DMS153 treated with DMSO at 0.1 percent for 48 hours (cell line): ENCODE measurements around the gene TAS2R1.
"Not testable (repeated sequence)": the region's sequence is repeated elsewhere in the genome, so short reads cannot be mapped to it uniquely, and the experiment has no call there.

ENCODE experiments used
- DNase-seq: peaks from one replicate; lab custom pipeline; 2025; ENCODE audit not compliant: unreplicated experiment; lab: John Stamatoyannopoulos, UW

The TAS2R1 gene

DNA sequence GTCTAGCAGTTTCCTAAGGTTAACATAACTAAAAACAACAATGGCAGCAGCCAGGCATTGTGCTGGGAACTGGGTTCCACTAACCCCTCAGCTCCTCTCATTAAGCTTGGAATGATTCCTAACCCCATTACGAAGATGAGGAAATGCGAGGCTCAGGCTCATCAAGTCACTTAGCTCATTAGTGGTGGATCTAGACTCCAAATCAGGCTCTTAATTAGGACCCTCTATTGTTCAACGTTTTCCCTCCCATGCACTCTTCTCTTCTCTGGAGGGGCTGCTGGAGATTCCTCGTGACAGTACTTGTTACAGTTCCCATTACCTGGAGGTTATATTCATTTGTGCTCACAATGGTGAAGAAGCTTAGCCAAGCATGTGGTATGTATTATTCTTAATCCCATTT is 6.5 kb downstream of the TAS2R1 start:
- no peak for DNase-seq

DNA sequence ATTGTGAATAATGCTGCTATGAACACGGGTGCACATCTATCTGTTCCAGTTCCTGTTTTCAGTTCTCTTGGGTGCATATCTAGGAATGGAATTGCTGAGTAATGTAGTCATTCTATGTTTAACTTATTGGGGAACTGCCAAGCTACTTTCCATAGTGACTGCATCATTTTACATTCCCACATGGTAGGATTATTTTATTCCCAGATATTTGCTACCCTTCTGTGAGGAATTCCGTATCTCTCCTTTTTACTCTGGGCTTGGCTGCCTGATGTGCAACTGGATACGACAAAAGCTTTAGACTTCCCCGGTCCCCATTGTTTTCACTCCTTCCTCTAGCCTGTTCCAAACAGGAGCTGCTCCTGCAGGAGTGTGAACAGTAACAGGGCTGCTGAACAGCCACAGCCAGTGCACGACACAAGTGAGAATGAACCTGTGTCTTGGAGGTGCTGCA is 7.2 kb downstream of the TAS2R1 start:
- DNase-seq, result no peak

DNA sequence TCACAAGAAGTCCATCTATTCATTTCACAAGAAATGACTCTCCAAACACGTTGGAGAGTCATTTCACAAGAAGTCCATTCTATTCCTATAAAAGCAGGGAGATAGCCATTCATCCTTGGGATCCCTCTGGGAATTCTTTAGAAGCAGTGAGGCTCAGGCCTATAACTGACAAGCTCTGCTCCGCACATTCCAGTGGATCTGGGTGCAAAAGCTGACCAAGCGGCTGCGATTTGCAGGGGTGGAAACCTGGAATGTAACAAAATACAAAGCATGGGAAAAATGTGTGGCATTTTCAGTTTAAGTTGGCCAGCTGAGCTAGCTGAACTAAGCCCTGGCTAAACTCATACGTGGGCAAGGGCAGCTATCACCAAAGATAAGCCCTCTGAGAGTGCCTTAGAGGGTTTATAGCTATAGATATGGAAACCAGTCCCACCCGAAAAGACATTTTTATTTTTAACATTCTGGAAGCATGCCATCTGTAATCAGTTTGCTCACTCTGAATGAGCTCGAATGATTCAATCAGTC is 8.7 kb downstream of the TAS2R1 start:
- no peak for DNase-seq

DNA sequence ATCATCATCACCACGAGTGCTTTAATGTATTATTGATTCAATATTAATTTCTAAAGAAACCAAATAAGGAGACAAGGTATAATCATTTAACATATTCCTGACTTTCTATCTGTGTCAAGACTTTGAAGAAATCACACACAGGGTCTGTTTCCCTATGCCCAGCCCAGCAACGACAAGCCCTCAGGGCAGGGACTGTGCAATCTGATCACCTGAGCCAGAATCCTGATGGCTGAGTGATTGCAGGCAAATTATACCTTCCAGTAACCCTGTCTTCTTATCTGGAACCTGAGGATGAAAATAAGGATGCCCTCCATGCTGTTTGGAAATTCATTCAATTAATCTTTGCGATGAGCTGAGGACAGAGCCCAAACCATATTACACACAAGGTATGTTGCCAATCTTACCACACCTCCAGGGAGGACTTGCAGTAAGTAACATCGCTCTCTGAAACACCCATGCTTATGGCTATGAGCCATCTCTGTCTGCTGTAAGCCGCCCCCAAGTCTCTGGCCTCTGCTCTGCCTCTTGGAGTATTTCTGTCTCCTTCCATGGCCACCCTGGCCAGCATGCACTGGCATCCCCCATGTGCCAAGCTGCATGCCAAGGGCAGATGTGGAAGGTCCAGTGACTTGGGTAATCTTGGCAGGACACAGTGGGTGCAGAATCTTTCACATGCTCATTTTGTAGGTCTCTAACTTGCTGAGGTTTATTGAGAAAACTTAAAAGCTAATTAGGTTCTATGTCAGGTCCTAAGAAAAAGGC is 10.6 kb downstream of the TAS2R1 start:
- DNase-seq, result no peak

DNA sequence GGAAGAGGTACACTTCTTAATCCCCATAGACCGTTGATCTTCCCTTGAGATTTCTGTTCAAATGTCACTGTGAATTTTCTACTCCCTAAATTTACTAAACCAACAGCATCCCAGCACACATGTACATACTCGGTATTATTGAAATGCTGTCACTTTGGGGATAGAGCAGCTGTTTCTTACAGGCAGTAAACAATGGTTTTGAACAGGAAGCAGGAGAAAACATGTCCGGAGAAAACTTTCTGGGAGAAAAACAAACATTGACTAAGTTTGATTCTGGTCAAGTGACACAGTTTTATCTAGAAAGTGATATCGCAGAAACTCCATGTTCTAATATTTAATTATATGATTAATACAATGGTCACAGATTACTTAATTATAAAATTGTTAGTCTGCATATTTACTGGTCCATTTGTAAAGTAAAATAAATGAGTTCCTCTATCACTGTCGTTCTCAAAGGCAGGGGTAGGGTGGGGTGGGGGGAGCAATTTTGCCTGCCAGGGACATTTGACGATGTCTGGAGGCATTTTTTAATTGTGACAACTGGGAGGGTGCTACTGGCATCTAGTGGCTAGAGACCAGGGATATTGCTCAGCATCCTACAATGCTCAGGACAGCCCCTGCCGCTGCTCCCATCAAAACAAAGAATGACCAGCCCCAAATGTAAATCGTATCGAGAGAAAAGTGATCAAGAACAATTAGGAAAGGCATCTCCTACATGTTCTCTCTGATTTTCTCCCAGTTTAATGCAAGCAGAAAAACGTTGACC is 12.2 kb downstream of the TAS2R1 start:
- no peak for DNase-seq

DNA sequence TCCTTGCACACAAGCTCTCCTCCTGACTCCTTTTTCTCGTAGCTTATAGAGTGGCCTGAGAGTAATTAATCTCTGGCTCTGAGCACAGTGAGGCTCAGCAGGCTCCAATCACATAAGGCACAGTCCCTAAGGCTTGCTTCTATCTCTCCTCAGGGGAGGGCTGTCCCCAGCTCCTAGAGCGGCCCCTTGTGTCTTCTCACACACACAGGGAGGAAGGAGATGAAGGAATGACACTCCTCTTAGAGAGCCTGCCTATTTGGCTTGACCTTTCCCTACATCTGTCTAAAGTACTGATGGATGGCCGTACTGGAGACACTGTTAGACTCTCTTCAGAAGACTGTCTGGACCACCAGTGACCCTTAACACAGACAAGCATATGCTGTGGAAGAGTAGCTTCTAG is 12.9 kb downstream of the TAS2R1 start:
- no peak for DNase-seq

DNA sequence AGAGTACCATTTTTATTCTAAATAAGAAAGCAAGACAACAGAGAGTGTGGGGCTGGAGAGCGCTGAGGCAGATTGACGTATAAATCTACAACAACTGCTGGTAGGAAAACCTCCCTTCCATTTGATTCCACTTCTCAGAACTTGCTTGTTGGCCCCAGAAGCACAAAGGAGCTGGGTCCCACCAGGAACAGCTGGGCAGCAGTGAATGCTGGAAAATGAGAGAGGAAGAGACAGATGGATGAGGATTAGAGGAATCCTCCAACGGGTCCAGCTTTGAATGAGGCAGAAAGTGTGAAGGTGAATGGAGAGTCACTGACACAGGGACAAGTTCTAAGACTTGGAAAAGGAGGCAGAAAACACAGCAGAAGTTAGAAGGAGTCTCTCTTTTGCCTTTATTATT is 14.8 kb downstream of the TAS2R1 start:
- DNase-seq, result no peak

DNA sequence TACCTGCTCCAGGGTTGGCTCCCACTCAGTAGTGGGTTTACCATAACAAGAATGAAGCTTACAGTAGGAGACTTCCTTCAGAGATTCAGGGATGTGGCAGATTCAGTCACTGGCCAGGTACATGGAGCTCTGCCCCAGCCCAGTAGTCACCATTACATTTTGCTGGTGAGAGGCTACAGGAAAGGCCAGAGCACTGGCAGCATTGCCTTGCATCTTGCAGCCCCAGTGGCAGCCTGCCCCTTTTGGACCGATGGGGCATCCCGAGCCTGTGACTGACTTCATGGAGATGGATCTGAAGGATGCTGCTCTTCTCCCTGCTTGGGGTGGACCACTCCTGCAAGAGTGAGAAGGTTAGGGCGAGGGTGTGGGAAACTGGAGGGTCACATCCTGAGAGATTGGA is 16.8 kb downstream of the TAS2R1 start:
- no peak for DNase-seq

DNA sequence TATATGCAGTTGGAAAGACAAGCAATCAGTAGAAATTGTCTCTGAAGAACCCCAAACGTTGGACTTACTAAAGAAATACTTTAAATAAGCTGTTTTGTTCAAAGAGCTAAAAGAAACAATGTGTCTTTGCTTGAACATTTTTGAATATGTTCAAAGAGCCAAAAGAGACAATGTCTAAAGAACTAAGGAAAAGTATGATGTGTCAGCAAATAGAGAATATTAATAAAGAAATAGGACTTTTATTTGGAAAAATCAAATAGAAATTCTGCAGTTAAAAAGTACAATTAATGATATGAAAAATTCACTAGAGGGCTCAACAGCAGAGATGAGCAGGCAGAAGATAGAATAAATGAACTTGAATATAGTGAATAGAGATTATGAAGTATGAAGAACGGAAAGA is 19.2 kb downstream of the TAS2R1 start:
- DNase-seq, result no peak

DNA sequence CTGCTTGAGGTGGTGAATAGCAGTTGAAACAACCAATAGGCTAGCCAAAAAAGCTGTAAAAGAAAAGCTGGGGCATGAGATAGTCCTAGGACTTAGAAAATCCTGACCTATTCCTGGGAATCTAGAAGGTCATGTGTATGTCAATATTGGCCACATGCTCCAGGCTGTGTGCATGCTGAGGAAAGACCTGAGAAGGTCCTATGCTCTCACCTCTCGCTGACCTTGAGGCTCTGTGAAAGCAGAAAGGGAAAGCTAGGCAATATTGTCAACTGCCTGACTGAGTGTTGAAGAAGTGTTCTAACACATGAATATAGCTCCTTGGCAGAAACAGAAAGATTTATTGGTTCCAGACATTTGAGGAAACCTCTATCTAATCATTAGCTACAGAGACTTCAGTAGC is 19.8 kb downstream of the TAS2R1 start:
- no peak for DNase-seq

DNA sequence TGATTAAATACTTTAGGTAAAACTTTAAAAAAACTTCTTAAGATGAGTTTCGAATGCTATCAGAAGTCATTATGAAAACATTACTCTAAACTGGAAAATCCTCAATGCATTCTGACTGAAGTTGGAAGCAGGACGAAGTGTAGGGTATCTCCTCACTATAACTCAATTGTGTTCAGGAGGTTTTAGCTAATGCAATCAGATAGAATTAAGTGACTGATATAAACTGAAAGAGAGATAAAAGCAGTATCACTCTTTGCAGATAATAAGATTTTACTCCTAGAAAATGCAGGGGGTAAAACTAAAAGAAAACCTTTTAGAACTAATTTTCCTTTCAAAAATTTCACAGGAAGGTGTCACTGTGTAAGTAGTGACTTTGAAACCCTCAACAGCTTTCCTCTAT is 22.1 kb downstream of the TAS2R1 start:
- DNase-seq, result no peak

DNA sequence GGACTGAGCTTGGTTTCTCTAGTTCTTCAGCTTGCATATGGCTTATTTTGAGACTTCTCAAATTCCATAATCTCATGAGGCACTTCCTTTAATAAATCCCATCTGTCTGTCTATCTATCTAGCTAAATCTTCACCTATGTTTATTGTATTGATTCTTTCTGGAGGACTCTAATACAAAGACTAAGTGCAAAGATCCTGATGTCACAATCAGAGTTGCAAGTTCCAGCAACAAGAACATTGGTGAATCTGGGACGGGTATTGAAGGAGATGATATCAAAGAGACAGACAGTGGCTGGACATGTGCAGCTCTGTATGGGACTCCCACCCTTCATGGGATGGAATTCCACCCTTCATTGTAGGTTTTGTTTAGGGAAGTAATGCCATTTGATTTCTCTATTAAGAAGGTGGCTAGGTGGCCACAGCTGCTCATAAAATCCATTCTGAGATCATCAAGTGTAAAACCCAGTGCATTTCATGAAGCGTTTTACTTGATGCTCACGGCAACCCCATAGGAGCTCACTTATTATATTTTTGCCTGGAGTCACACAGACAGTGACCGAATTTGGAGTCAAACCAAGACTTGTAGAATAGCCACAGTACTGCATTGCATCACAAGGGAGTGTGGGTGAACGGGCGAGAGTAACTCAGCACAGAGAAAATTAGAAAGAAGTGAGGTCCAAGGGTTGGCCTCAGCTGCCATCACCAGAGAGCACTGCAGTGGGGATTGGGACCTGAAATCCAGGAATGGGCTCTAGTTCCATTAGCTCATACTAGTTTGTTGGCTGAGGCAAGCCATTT is 24.9 kb downstream of the TAS2R1 start:
- no peak for DNase-seq

DNA sequence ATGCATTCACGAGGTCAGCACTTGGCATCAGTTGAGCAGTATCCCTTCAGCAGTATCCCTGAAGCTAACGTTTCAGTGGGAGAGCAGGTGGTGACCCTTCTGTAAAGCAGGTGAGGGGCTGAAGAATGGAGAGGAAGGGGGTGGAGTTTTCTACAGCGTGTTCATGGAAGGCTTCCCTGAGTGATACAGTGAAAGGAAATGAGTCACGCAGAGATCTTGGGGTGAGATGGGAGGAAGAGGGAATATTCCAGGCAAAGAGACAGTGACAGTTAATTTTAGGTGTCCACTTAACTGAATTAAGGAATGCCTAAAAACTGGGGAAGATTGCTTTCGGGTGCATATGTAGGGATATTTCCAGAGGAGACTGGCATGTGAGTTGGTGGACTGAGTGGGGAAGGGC is 25.7 kb downstream of the TAS2R1 start:
- DNase-seq, result no peak

DNA sequence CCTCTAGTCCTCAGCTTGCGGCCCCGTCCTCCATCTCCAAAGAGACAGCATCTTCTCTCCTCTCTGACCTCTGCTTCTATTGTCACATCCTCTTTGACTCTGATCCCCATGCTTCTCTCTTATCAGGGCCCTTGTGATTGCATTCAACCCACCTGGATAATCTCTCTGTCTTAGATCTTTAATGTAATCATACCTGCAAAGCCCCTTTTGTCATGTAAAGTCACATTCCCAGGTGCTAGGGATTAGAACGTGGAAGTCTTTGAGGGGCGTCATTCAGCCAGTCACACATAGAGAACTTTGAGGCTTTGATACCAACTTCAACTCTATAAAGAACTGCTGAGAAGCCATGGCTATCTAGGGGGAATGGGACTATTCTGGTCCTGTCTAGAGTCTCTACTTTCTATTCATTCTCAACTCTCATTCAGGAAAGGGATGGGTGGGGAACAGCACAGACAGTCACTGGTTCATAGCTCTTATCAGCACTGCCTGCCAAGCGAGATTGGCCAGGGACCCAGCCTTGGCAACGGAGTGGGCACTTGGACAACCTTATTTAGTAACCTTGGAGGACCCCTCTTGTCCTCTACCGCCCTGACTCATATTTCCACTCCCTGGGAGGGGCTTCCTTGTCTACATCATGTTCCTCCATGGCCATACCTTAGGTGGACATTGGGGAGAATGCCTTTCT is 29.0 kb downstream of the TAS2R1 start:
- no peak for DNase-seq

DNA sequence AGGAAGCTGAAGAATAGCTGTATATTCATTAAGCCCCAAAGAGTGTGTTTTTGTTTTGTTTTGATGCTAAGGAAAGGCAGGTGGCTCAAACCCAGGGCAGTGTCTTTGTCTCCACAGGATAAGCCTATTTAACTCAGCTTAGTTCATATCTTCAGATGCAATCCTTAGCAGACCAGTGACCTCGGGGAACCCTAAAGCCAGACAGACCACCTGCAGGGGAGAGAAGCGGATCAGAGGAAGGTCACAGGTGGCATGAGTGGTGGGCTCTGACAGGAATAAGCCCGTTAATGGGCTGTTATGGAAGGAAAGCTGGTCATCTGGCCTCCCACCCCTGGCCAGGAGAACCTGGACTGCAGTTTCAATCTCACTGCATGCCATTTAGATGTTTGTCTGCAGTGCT is 30.8 kb downstream of the TAS2R1 start:
- DNase-seq, result no peak

DNA sequence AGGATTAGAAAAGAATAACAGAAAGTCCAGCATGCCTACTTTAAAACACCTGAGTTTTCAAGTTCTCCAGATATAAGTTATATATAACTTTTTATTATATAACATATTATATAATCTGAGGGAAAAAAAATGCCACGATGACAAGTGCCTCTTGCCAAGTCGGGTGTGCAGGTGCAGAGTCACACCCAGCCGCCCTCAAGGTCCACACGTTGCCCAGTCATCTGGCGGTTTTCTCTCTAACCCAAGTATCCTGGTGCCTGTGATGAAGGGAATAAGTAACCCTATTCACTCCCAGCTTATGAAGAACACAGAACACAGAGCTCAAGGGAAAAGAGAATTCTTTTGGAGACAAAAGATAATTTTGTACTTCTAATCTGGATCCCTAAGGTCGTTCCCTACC is 31.8 kb downstream of the TAS2R1 start:
- not testable (repeated sequence) for DNase-seq

DNA sequence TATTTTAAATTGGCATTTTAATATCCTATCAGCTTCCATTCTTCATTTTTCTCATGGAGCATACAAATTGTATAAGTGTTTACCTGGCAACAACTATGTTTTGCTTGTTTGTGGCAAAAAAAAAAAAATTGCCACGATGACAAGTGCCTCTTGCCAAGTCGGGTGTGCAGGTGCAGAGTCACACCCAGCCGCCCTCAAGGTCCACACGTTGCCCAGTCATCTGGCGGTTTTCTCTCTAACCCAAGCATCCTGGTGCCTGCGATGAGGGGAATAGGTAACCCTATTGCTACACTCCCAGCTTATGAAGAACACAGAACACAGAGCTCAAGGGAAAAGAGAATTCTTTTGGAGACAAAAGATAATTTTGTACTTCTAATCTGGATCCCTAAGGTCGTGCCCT is 32.8 kb downstream of the TAS2R1 start:
- not testable (repeated sequence) for DNase-seq

DNA sequence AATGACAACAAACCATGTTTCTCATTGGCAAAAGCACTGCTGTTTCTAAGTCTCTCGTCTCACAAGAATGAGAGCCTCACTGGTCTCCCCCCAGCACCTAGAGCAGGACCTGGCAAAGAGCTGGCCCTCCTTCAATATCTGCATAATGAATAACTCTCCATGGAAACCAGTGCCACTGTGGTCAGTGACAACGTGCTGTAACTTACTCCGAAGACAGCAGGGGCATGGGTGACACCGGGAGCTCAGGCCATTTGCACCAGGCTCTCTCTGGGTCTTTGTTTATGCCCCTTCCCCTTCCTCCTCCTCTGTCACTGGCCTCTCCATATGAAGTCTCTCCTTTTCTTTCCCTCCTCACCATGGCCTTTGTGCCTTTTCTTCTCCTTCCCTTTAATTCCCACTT is 33.3 kb downstream of the TAS2R1 start:
- DNase-seq, result no peak

DNA sequence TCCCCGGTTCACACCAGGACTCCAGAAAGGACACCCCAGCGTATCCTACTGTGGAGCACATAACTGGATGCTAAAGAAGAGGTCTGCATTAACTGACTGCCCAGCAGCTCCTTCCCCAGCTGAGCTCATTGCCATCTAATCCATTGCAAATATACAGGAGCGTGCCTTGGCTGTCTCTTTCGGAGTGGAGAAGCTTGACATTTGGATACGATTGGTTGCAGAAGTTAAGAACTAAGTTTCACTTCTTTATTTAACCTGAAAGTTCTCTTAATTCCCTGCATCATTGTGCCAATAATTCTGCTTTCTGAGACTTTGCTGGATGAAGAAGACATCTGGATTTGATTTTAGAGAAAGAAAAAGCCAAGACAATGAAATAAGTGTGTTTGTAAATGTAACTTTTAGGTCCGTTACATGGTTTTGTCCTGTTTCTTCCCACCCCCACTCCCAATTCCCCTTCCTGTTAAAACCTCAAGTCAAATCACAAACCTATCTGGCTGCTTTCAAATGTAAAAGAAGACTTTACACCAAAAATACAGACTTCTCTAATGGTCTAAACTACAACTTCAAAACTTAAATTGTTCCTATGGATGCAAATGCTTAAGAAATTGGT is 33.9 kb downstream of the TAS2R1 start:
- DNase-seq, result no peak

DNA sequence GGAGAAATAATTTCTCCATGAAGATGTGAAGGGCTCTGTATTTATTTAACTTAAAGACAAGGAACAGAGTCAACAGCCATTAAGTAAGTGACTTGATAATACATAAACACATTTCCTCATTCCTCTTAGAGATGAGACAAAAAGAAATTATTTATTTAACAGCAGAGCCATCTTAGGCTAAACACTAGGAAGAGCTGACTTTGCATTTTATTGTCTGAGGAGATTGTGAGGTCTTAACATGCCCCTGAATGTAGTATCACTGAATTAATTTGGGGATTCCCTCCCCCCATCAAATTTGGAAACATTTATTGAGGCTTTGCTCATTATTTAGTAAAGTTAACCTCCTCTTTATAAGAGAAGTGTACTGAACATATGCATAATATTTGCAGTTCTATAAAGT is 35.2 kb downstream of the TAS2R1 start:
- no peak for DNase-seq
